HG03060 (cell line): Measurements from ENCODE around the gene CD2BP2.
"Not testable (repeated sequence)": the region's sequence is repeated elsewhere in the genome, so short reads cannot be mapped to it uniquely, and the experiment has no call there.

Experiments used
- ATAC-seq: cut with Tn5 transposase; IDR thresholded peaks from one replicate; pipeline ENCODE4 v1.9.1; 2021; ENCODE audit warnings: low read depth, moderate number of reproducible peaks; ENCODE audit not compliant: unreplicated experiment

CD2BP2 gene

GRCh38 chr16:30355144-30355953 lies at the start of gene CD2BP2:
TSS of gene CD2BP2 (minus strand) at chr16:30355308. CDS start at chr16:30354681, 627 bp downstream.
- no peak for ATAC-seq

- ATAC-seq = no peak
These were observed 46.8 kb upstream of the CD2BP2 start for GRCh38 chr16:30401768-30402425.

- ATAC-seq = no peak
These were observed 44.5 kb upstream of the CD2BP2 start for GRCh38 chr16:30399435-30400186.

- ATAC-seq = no peak
These were observed 43.7 kb upstream of the CD2BP2 start for GRCh38 chr16:30398661-30399434.

- ATAC-seq = no peak
These were observed 42.9 kb upstream of the CD2BP2 start for GRCh38 chr16:30397776-30398660.

GRCh38 chr16:30397056-30397455 lies 41.9 kb upstream of the CD2BP2 start:
- no peak for ATAC-seq

- not testable (repeated sequence) for ATAC-seq
These were observed 41.5 kb upstream of the CD2BP2 start for GRCh38 chr16:30396627-30397026.

GRCh38 chr16:30395992-30396585 lies 41.0 kb upstream of the CD2BP2 start:
- ATAC-seq = no peak

- no peak for ATAC-seq
These were observed 40.3 kb upstream of the CD2BP2 start, which contains the start of gene ZNF48 for GRCh38 chr16:30395155-30395991. TSS of gene ZNF48 (plus strand) at chr16:30395420. CDS start at chr16:30395795, 375 bp downstream.

GRCh38 chr16:30394592-30395154 lies 39.6 kb upstream of the CD2BP2 start:
- no peak for ATAC-seq

GRCh38 chr16:30383521-30383920 lies 28.4 kb upstream of the CD2BP2 start:
- no peak for ATAC-seq

GRCh38 chr16:30382111-30382881 lies 27.2 kb upstream of the CD2BP2 start, which contains the start of gene SEPTIN1:
TSS of gene SEPTIN1 (minus strand) at chr16:30382561. CDS start at chr16:30382542, 19 bp downstream.
- no peak for ATAC-seq

GRCh38 chr16:30381291-30382041 lies 26.4 kb upstream of the CD2BP2 start:
- no peak for ATAC-seq

- no peak for ATAC-seq
These were observed 25.7 kb upstream of the CD2BP2 start for GRCh38 chr16:30380803-30381208.

- ATAC-seq = no peak
These were observed 25.1 kb upstream of the CD2BP2 start for GRCh38 chr16:30380072-30380802.
